HepG2 (cell line): ENCODE results near the gene ZNF276. TPM values are rescaled to one million over a fixed set of nuclear protein-coding genes. Genes with fewer than 3 reads are reported as not detected.

Experiments used
- ATF7-NPFF ChIP-seq: sonication (generic); formaldehyde crosslinking; IDR thresholded peaks from 2 replicates; pipeline ENCODE4 v1.8.1; 2023; ENCODE audit warnings: mild to moderate bottlenecking, low read depth, missing genetic modification reagents, moderate library complexity
- DBP ChIP-seq: sonication (generic); formaldehyde crosslinking; IDR thresholded peaks from 2 replicates; pipeline ENCODE4 v1.4.0; 2020; ENCODE audit warnings: missing genetic modification reagents; ENCODE audit errors: not compliant biosample characterization
- MEIS2 ChIP-seq: sonication (generic); formaldehyde crosslinking; IDR thresholded peaks from 2 replicates; pipeline ENCODE4 v1.9.0; 2021; ENCODE audit warnings: mild to moderate bottlenecking, missing genetic modification reagents
- MLX ChIP-seq: IDR thresholded peaks from 2 replicates; pipeline ENCODE4 v1.6.1; 2016
- MXD4 ChIP-seq: IDR thresholded peaks from 2 replicates; pipeline ENCODE4 v1.6.1; 2016; ENCODE audit warnings: mild to moderate bottlenecking, missing biosample characterization, missing genetic modification reagents
- NFE2L2 ChIP-seq: fragments of 150-350 bp; IDR thresholded peaks from 2 replicates; pipeline ENCODE4 v1.6.1; 2014; ENCODE audit warnings: low read length
- PAX8 ChIP-seq: sonication (generic); formaldehyde crosslinking; IDR thresholded peaks from 2 replicates; pipeline ENCODE4 v1.8.0; 2022; ENCODE audit warnings: mild to moderate bottlenecking, missing genetic modification reagents, borderline replicate concordance
- POLR2A ChIP-seq, 2 experiments: IDR thresholded peaks; 2 replicates each; pipeline ENCODE4 v1.6.1; 2011; ENCODE audit warnings: low read depth in 2 of 2, low read length in 2 of 2, mild to moderate bottlenecking in 1 of 2, moderate library complexity in 1 of 2; ENCODE audit not compliant: insufficient read depth in 1 of 2
- PREB ChIP-seq: sonication (generic); formaldehyde crosslinking; IDR thresholded peaks from 2 replicates; pipeline ENCODE4 v1.4.0; 2020; ENCODE audit warnings: missing genetic modification reagents
- REXO4 ChIP-seq: sonication (generic); formaldehyde crosslinking; IDR thresholded peaks from 2 replicates; pipeline ENCODE4 v1.8.0; 2022; ENCODE audit warnings: missing genetic modification reagents, mild to moderate bottlenecking, borderline replicate concordance
- TAF15 ChIP-seq: fragments of 200-400 bp; formaldehyde crosslinking; IDR thresholded peaks from one replicate; pipeline ENCODE4 v1.6.1; 2018; ENCODE audit warnings: mild to moderate bottlenecking, low read depth, low read length; ENCODE audit not compliant: poor library complexity, severe bottlenecking
- ZNF280D ChIP-seq: sonication (generic); formaldehyde crosslinking; IDR thresholded peaks from 2 replicates; pipeline ENCODE4 v1.5.1; 2020; ENCODE audit warnings: mild to moderate bottlenecking, missing genetic modification reagents
- ZNF33B ChIP-seq: sonication (generic); formaldehyde crosslinking; IDR thresholded peaks from 2 replicates; pipeline ENCODE4 v1.5.1; 2020; ENCODE audit warnings: mild to moderate bottlenecking, missing genetic modification reagents
- ZNF569 ChIP-seq: sonication (generic); formaldehyde crosslinking; IDR thresholded peaks from 2 replicates; pipeline ENCODE4 v1.5.0; 2020; ENCODE audit warnings: mild to moderate bottlenecking, missing genetic modification reagents, moderate library complexity, borderline replicate concordance
- ZNF710 ChIP-seq: sonication (generic); formaldehyde crosslinking; IDR thresholded peaks from 2 replicates; pipeline ENCODE4 v1.5.0; 2020; ENCODE audit warnings: mild to moderate bottlenecking, missing genetic modification reagents, borderline replicate concordance
- ZSCAN12 ChIP-seq: sonication (generic); formaldehyde crosslinking; IDR thresholded peaks from 2 replicates; pipeline ENCODE4 v1.9.0; 2021; ENCODE audit warnings: mild to moderate bottlenecking, missing genetic modification reagents
- ZSCAN9 ChIP-seq: IDR thresholded peaks from 2 replicates; pipeline ENCODE4 v1.6.1; 2016; ENCODE audit warnings: borderline replicate concordance
- ZXDC ChIP-seq: sonication (generic); formaldehyde crosslinking; IDR thresholded peaks from 2 replicates; pipeline ENCODE4 v1.5.0; 2020; ENCODE audit warnings: mild to moderate bottlenecking, missing genetic modification reagents
- polyA plus RNA-seq, 8 experiments: library from polyadenylated mRNA; depleted of rRNA in 3 of 8; stranded (reverse) in 7 of 8; unstranded in 1 of 8; fragments of >200 nt; fragmentation: Illumina TruSeq in 4 of 8; extraction: Trizol in 4 of 8; gene quantifications; 2 replicates each; pipeline versions ENCODE4 v1.2.1 to v1.2.3, GENCODE V29; 2011 to 2016; ENCODE audit warnings: low read depth in 4 of 8, missing spikeins in 1 of 8, mixed read lengths in 1 of 8; ENCODE audit not compliant: insufficient read depth in 1 of 8
- total RNA-seq, 5 experiments: library from RNA; depleted of rRNA; stranded (reverse); fragments of >200 nt; fragmentation: Illumina TruSeq; extraction: Trizol; gene quantifications; 2 replicates each; pipeline ENCODE4 v1.2.3, GENCODE V29; 2016; ENCODE audit warnings: low read depth in 1 of 5

The ZNF276 gene
- total and polyA plus RNA-seq, 2 of the 13 experiments (the other 11 are each of a cell fraction or from before 2014, with no cell fraction given): 17.7 to 18.0 TPM

GRCh38 chr16:89720813-89721545 is at the start of gene ZNF276, which contains the start of gene VPS9D1 (continued):
- TF ChIP-seq ZNF569 (CRISPR knock-in tag) (no peak), PAX8 (CRISPR knock-in tag) (peak; percentile 90; the same call in 1 of the 2 replicates), ZXDC (CRISPR knock-in tag) (peak; percentile 75; the same call in 1 of the 2 replicates), ZNF33B (CRISPR knock-in tag) (peak; percentile 72), MXD4 (CRISPR knock-in tag) (peak; percentile 66), DBP (CRISPR knock-in tag) (peak; percentile 5), POLR2A (IDR thresholded peaks at IDR 0.05; ENCODE audit: insufficient read depth in 1 of 2, low read depth in 2 of 2, low read length in 2 of 2) (peak; percentile 63 to 78; a peak in 3 of 4 replicates), MLX (peak; percentile 42), PREB (CRISPR knock-in tag) (peak; percentile 26; the same call in 1 of the 2 replicates), NFE2L2 (no peak), MEIS2 (CRISPR knock-in tag) (peak; percentile 78), ZNF280D (CRISPR knock-in tag) (0 out of 2 replicates have a peak, but pooled peaks have one; percentile 34), ATF7-NPFF (peak; percentile 98), ZSCAN9 (CRISPR knock-in tag) (no peak; the same call in 1 of the 2 replicates), ZNF710 (CRISPR knock-in tag) (0 out of 2 replicates have a peak, but pooled peaks have one; percentile 10), ZSCAN12 (CRISPR knock-in tag) (peak; percentile 32), REXO4 (CRISPR knock-in tag) (0 out of 2 replicates have a peak, but pooled peaks have one; percentile 1), TAF15 (no peak)
